Measurements from ENCODE around the gene NOL12. TPM values are rescaled to one million over a fixed set of nuclear protein-coding genes. Genes with fewer than 3 reads are reported as not detected.

Gene NOL12
- total RNA-seq, 1 experiment from 2014 or later: 31.4 TPM

DNA sequence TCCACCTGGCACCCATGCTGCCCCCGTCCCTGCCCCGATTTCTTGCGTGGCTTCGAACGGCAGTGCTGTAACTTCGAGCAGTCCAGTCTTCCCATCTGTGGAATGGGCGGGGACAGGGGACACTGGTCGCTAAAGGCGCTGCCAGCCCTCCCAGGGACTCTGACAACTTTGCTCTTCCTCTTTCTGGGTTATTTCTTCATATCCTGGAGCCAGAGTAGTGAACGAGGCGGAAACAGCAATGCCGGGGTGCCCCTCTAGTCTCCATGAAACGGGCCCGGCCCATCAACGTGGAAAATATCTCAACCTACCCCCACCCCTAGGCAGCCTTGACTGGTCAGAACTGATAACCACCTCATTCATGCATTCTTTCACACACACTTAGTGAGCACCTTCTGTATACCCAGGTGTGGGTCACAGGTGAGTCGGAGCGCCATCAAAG, 53.5 kb downstream of the NOL12 start (continued):
- TF ChIP-seq, protein P1, sequence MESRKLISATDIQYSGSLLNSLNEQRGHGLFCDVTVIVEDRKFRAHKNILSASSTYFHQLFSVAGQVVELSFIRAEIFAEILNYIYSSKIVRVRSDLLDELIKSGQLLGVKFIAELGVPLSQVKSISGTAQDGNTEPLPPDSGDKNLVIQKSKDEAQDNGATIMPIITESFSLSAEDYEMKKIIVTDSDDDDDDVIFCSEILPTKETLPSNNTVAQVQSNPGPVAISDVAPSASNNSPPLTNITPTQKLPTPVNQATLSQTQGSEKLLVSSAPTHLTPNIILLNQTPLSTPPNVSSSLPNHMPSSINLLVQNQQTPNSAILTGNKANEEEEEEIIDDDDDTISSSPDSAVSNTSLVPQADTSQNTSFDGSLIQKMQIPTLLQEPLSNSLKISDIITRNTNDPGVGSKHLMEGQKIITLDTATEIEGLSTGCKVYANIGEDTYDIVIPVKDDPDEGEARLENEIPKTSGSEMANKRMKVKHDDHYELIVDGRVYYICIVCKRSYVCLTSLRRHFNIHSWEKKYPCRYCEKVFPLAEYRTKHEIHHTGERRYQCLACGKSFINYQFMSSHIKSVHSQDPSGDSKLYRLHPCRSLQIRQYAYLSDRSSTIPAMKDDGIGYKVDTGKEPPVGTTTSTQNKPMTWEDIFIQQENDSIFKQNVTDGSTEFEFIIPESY (IDR thresholded peaks at IDR 0.05; ENCODE audit: extremely low read depth, insufficient replicate concordance, low read length): no peak
- TF ChIP-seq, protein P2, sequence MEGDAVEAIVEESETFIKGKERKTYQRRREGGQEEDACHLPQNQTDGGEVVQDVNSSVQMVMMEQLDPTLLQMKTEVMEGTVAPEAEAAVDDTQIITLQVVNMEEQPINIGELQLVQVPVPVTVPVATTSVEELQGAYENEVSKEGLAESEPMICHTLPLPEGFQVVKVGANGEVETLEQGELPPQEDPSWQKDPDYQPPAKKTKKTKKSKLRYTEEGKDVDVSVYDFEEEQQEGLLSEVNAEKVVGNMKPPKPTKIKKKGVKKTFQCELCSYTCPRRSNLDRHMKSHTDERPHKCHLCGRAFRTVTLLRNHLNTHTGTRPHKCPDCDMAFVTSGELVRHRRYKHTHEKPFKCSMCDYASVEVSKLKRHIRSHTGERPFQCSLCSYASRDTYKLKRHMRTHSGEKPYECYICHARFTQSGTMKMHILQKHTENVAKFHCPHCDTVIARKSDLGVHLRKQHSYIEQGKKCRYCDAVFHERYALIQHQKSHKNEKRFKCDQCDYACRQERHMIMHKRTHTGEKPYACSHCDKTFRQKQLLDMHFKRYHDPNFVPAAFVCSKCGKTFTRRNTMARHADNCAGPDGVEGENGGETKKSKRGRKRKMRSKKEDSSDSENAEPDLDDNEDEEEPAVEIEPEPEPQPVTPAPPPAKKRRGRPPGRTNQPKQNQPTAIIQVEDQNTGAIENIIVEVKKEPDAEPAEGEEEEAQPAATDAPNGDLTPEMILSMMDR (IDR thresholded peaks at IDR 0.05 in 2 of 3, conservative IDR thresholded peaks at IDR 0.05 in 1 of 3; ENCODE audit: borderline replicate concordance in 1 of 3, insufficient read depth in 1 of 3, low read depth in 2 of 3, low read length in 2 of 3): no peak

DNA sequence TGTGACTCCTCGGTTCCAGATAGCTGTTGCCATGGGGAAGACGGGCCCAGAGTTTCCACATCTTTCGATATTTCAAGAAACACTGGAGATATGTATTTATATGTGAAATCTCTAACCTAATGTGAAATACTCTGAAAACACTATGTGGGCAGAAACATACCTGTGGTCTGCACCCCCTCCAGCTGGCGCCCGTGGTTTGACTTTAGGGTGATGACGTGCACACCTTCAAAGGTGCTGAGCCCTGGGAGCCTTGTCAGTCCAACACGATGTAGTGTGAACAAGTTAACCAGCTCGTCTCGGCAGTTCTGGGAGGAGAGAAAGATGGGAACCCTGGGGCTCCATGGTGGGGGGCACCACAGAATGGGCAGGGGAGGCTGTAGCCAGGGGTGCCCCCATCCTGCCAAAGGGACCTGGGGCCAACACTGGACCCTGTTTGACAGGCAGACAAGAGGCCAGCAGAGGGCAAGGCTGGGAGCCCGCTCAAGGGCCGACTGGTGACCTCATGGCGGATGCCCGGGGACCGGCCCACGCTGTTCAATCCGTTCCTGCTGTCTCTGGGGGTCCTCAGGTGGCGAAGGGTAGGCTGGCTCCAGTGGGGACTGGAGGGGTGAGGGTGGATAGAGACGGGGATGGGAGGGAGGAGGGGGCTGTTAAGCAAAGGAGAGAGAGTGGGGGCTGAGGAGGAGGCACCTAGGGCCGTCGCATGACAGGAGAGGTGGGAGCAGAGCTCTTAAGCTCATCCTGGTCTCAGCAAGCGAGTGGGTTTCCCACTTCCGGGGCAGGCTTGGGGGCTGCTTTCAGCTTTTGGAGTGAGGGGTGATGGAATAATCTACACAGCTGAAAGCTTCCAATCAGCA, 54.5 kb downstream of the NOL12 start:
- intact Hi-C loops (cut with micrococcal nuclease): loop anchor here (5.0 kb wide), 2 partner anchors 42 to 43 kb away; partner anchors contain the start of gene TRIOBP
- peaks cover 46 to 65% of the 10 kb centered on the region in 2 experiments for H3K4me1 ChIP-seq (ENCODE audit: control insufficient read depth in 1 of 2, insufficient read depth in 2 of 2, low read length in 2 of 2)
- POLR2A ChIA-PET: interaction anchor here (0.6 to 2.4 kb wide), 7 partner anchors 9 to 208 kb away, joined by 3 to 11 read pairs (median 4); partner anchors contain the start of genes GCAT, LGALS1 and PDXP
- H2AFZ ChIP-seq (ENCODE audit: low read depth, low read length, poor library complexity, severe bottlenecking): no peak overlapping the region
- H3K4me2 ChIP-seq (ENCODE audit: low read length): peak overlapping the region; percentile 99
- no peaks in the 10 kb centered on the region for H3K9me3 ChIP-seq (ENCODE audit: control insufficient read depth in 1 of 2, insufficient read depth in 1 of 2, low read depth in 1 of 2, low read length in 2 of 2)
- no peak overlapping the region for H3K9ac ChIP-seq (ENCODE audit: low read length)
- no peak overlapping the region for H3K27ac ChIP-seq (ENCODE audit: low read depth, low read length)
- ATAC-seq: no peak
- no TSS peak for BruUV-seq (replicated peaks)
- H3K27me3 ChIP-seq (ENCODE audit: insufficient read depth, low read length): no peaks in the 10 kb centered on the region
- no peaks in the 10 kb centered on the region for H4K20me1 ChIP-seq (ENCODE audit: insufficient read depth)
- no peak for DNase-seq (ENCODE audit: low read depth, low spot score)
- H3K4me3 ChIP-seq (replicated peaks in 1 of 2; ENCODE audit: low read depth in 1 of 2, low read length in 2 of 2): no peak overlapping the region
- CTCF ChIA-PET: interaction anchor here (0.9 to 1.2 kb wide), 2 partner anchors 8 to 134 kb away, joined by 3 to 4 read pairs; no protein-coding TSS in a partner anchor
- peaks cover 9% of the 10 kb centered on the region for H3K79me2 ChIP-seq (ENCODE audit: insufficient read depth, low read length)
- H3K36me3 ChIP-seq (ENCODE audit: control insufficient read depth in 1 of 2, insufficient read depth in 2 of 2, low read length in 2 of 2): no peaks in the 10 kb centered on the region; a peak in 1 of 4 replicates
- RAD21 ChIA-PET (ENCODE audit: low non-redundant PET in 1 of 2, low total read pairs in 2 of 2, uncharacterized antibody in 2 of 2, unreplicated experiment in 2 of 2): no interaction called here
- no peaks in the 10 kb centered on the region for H3K9me2 ChIP-seq (ENCODE audit: insufficient read depth)
- TF ChIP-seq RAD21 (IDR thresholded peaks at IDR 0.05; ENCODE audit: low read depth) (no peak), JUND (IDR thresholded peaks at IDR 0.05) (no peak), CEBPB (IDR thresholded peaks at IDR 0.05; ENCODE audit: low read depth) (no peak), EZH2 (IDR thresholded peaks at IDR 0.05) (no peak), ZNF274 (IDR thresholded peaks at IDR 0.05; ENCODE audit: low read depth, low read length) (no peak), TCF7L2 (IDR thresholded peaks at IDR 0.05; ENCODE audit: borderline replicate concordance, extremely low read depth, insufficient read depth, insufficient read length) (no peak), ZFX (IDR thresholded peaks at IDR 0.05) (no peak), SIN3A (IDR thresholded peaks at IDR 0.05; ENCODE audit: low read depth) (no peak), FOSL1 (IDR thresholded peaks at IDR 0.05; ENCODE audit: low read depth) (no peak)
- TF ChIP-seq, protein P3, sequence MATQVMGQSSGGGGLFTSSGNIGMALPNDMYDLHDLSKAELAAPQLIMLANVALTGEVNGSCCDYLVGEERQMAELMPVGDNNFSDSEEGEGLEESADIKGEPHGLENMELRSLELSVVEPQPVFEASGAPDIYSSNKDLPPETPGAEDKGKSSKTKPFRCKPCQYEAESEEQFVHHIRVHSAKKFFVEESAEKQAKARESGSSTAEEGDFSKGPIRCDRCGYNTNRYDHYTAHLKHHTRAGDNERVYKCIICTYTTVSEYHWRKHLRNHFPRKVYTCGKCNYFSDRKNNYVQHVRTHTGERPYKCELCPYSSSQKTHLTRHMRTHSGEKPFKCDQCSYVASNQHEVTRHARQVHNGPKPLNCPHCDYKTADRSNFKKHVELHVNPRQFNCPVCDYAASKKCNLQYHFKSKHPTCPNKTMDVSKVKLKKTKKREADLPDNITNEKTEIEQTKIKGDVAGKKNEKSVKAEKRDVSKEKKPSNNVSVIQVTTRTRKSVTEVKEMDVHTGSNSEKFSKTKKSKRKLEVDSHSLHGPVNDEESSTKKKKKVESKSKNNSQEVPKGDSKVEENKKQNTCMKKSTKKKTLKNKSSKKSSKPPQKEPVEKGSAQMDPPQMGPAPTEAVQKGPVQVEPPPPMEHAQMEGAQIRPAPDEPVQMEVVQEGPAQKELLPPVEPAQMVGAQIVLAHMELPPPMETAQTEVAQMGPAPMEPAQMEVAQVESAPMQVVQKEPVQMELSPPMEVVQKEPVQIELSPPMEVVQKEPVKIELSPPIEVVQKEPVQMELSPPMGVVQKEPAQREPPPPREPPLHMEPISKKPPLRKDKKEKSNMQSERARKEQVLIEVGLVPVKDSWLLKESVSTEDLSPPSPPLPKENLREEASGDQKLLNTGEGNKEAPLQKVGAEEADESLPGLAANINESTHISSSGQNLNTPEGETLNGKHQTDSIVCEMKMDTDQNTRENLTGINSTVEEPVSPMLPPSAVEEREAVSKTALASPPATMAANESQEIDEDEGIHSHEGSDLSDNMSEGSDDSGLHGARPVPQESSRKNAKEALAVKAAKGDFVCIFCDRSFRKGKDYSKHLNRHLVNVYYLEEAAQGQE (IDR thresholded peaks at IDR 0.05; ENCODE audit: low read depth): no peak
- TF ChIP-seq, protein P1 (IDR thresholded peaks at IDR 0.05; ENCODE audit: extremely low read depth, insufficient replicate concordance, low read length): no peak

Measured in HCT116 (cell line).